ENCODE results near the gene SPATA33. TPM values are rescaled to one million over a fixed set of nuclear protein-coding genes. Genes with fewer than 3 reads are reported as not detected.
"Not testable (repeated sequence)": the region's sequence is repeated elsewhere in the genome, so short reads cannot be mapped to it uniquely, and the experiment has no call there.

Gene SPATA33
- total RNA-seq, 1 experiment from 2014 or later, result 19.7 TPM

- Histone ChIP-seq H3K9me3 (no peaks in the 10 kb centered on the region), H3K4me3 (ENCODE audit: low read depth, low read length) (no peak overlapping the region), H3K4me1 (peaks cover 4% of the 10 kb centered on the region; the same call in 1 of the 2 replicates), H3K36me3 (ENCODE audit: control insufficient read depth, insufficient read depth, low read length) (no peaks in the 10 kb centered on the region; the same call in 1 of the 2 replicates), H3K27me3 (replicated peaks; ENCODE audit: control insufficient read depth, insufficient read depth, low read length) (no peaks in the 10 kb centered on the region)
- ChIA-PET POLR2A (no interaction called here), CTCF (no interaction called here)
- H3K9me3 Mint-ChIP-seq (ENCODE audit: unreplicated experiment), result no peaks in the 10 kb centered on the region
- no peak for DNase-seq
- no TSS peak for BruUV-seq (replicated peaks)
- H3K36me3 Mint-ChIP-seq (ENCODE audit: insufficient read depth, unreplicated experiment), result peaks cover 88% of the 10 kb centered on the region
- no peak for TF ChIP-seq CTCF (IDR thresholded peaks at IDR 0.05; ENCODE audit: insufficient read depth in 1 of 2, low read depth in 1 of 2, low read length in 1 of 2, severe bottlenecking in 1 of 2, unreplicated experiment in 1 of 2)
- no peak overlapping the region for H3K27ac Mint-ChIP-seq (ENCODE audit: unreplicated experiment)
- peaks cover 7% of the 10 kb centered on the region for H3K4me1 Mint-ChIP-seq (ENCODE audit: low read depth, unreplicated experiment)
- H3K4me3 Mint-ChIP-seq (ENCODE audit: unreplicated experiment), result no peak overlapping the region
- intact Hi-C loops (cut with micrococcal nuclease; ENCODE audit: unreplicated experiment), result no loop called here
- no peaks in the 10 kb centered on the region for H3K27me3 Mint-ChIP-seq (ENCODE audit: insufficient read depth, unreplicated experiment)
These were observed 40.1 kb downstream of the SPATA33 start for GRCh38 chr16:89697616-89698331.

GRCh38 chr16:89698717-89699116, 41.1 kb downstream of the SPATA33 start:
- H3K27me3 ChIP-seq (replicated peaks; ENCODE audit: control insufficient read depth, insufficient read depth, low read length); H3K4me1 ChIP-seq; H3K27me3 Mint-ChIP-seq (ENCODE audit: insufficient read depth, unreplicated experiment); DNase-seq; H3K4me1 Mint-ChIP-seq (ENCODE audit: low read depth, unreplicated experiment); H3K9me3 Mint-ChIP-seq (ENCODE audit: unreplicated experiment); CTCF ChIA-PET; H3K9me3 ChIP-seq; H3K4me3 ChIP-seq (ENCODE audit: low read depth, low read length); BruUV-seq (replicated peaks); H3K4me3 Mint-ChIP-seq (ENCODE audit: unreplicated experiment); intact Hi-C loops (cut with micrococcal nuclease; ENCODE audit: unreplicated experiment); POLR2A ChIA-PET; H3K36me3 ChIP-seq (ENCODE audit: control insufficient read depth, insufficient read depth, low read length): not testable (repeated sequence)
- peak overlapping the region; percentile 77 for H3K27ac Mint-ChIP-seq (ENCODE audit: unreplicated experiment)
- H3K36me3 Mint-ChIP-seq (ENCODE audit: insufficient read depth, unreplicated experiment), result peaks cover 78% of the 10 kb centered on the region

- ChIA-PET CTCF (interaction anchor here (0.6 to 2.7 kb wide), 18 partner anchors 10 to 218 kb away, joined by 3 to 24 read pairs (median 5); partner anchors contain the start of genes CDK10, FANCA, MC1R and TCF25), POLR2A (interaction anchor here (0.5 to 1.7 kb wide), 4 partner anchors 12 to 174 kb away, joined by 4 to 14 read pairs (median 8); partner anchors contain the start of genes CDK10 and TCF25)
- BruUV-seq (replicated peaks); H3K4me3 ChIP-seq (ENCODE audit: low read depth, low read length); H3K4me1 Mint-ChIP-seq (ENCODE audit: low read depth, unreplicated experiment); H3K9me3 ChIP-seq; H3K4me1 ChIP-seq; H3K9me3 Mint-ChIP-seq (ENCODE audit: unreplicated experiment); DNase-seq; H3K27me3 ChIP-seq (replicated peaks; ENCODE audit: control insufficient read depth, insufficient read depth, low read length); H3K27me3 Mint-ChIP-seq (ENCODE audit: insufficient read depth, unreplicated experiment); H3K36me3 ChIP-seq (ENCODE audit: control insufficient read depth, insufficient read depth, low read length): not testable (repeated sequence)
- Mint-ChIP-seq H3K36me3 (ENCODE audit: insufficient read depth, unreplicated experiment) (peaks cover 69% of the 10 kb centered on the region), H3K27ac (ENCODE audit: unreplicated experiment) (peak overlapping the region; percentile 77), H3K4me3 (ENCODE audit: unreplicated experiment) (peak overlapping the region; percentile 83)
- intact Hi-C loops (cut with micrococcal nuclease; ENCODE audit: unreplicated experiment), result loop anchor here (1.0 to 5.0 kb wide), 4 partner anchors 12 to 162 kb away; partner anchors contain the start of genes CHMP1A and SPATA33
These were observed 42.0 kb downstream of the SPATA33 start for GRCh38 chr16:89699629-89700099.

- H3K4me3 Mint-ChIP-seq (ENCODE audit: unreplicated experiment), result peak overlapping the region; percentile 83
- H3K27me3 Mint-ChIP-seq (ENCODE audit: insufficient read depth, unreplicated experiment), result no peaks in the 10 kb centered on the region
- H3K27me3 ChIP-seq (replicated peaks; ENCODE audit: control insufficient read depth, insufficient read depth, low read length), result no peaks in the 10 kb centered on the region
- H3K27ac Mint-ChIP-seq (ENCODE audit: unreplicated experiment), result peak overlapping the region; percentile 77
- no peaks in the 10 kb centered on the region for H3K36me3 ChIP-seq (ENCODE audit: control insufficient read depth, insufficient read depth, low read length)
- H3K9me3 Mint-ChIP-seq (ENCODE audit: unreplicated experiment), result no peaks in the 10 kb centered on the region
- peaks cover 7% of the 10 kb centered on the region for H3K4me1 Mint-ChIP-seq (ENCODE audit: low read depth, unreplicated experiment)
- H3K4me1 ChIP-seq, result peaks cover 4% of the 10 kb centered on the region; the same call in 1 of the 2 replicates
- peaks cover 64% of the 10 kb centered on the region for H3K36me3 Mint-ChIP-seq (ENCODE audit: insufficient read depth, unreplicated experiment)
- DNase-seq, result peak; percentile 100
- BruUV-seq (replicated peaks), result no TSS peak
- CTCF ChIA-PET, result interaction anchor here (0.6 to 2.7 kb wide), 20 partner anchors 9 to 218 kb away, joined by 3 to 24 read pairs (median 4); partner anchors contain the start of genes CDK10, FANCA, MC1R and TCF25
- intact Hi-C loops (cut with micrococcal nuclease; ENCODE audit: unreplicated experiment), result loop anchor here (1.0 to 5.0 kb wide), 4 partner anchors 13 to 161 kb away; partner anchors contain the start of genes CHMP1A and SPATA33
- POLR2A ChIA-PET, result interaction anchor here (0.5 to 1.7 kb wide), 5 partner anchors 12 to 173 kb away, joined by 4 to 14 read pairs (median 5); partner anchors contain the start of genes CDK10, TCF25 and VPS9D1
- no peaks in the 10 kb centered on the region for H3K9me3 ChIP-seq
- H3K4me3 ChIP-seq (ENCODE audit: low read depth, low read length), result peak overlapping the region; percentile 87
- TF ChIP-seq CTCF (IDR thresholded peaks at IDR 0.05; ENCODE audit: insufficient read depth in 1 of 2, low read depth in 1 of 2, low read length in 1 of 2, severe bottlenecking in 1 of 2, unreplicated experiment in 1 of 2), result peak; percentile 88 to 89
These were observed 42.5 kb downstream of the SPATA33 start for GRCh38 chr16:89700100-89700648.
